ENCODE measurements around the gene NFYC. TPM values are rescaled to one million over a fixed set of nuclear protein-coding genes. Genes with fewer than 3 reads are reported as not detected.
A peak's percentile ranks its signal among the peaks of the same experiment; 100 is the strongest.

Gene NFYC
- total RNA-seq, 1 experiment from 2014 or later: 83.0 TPM

DNA sequence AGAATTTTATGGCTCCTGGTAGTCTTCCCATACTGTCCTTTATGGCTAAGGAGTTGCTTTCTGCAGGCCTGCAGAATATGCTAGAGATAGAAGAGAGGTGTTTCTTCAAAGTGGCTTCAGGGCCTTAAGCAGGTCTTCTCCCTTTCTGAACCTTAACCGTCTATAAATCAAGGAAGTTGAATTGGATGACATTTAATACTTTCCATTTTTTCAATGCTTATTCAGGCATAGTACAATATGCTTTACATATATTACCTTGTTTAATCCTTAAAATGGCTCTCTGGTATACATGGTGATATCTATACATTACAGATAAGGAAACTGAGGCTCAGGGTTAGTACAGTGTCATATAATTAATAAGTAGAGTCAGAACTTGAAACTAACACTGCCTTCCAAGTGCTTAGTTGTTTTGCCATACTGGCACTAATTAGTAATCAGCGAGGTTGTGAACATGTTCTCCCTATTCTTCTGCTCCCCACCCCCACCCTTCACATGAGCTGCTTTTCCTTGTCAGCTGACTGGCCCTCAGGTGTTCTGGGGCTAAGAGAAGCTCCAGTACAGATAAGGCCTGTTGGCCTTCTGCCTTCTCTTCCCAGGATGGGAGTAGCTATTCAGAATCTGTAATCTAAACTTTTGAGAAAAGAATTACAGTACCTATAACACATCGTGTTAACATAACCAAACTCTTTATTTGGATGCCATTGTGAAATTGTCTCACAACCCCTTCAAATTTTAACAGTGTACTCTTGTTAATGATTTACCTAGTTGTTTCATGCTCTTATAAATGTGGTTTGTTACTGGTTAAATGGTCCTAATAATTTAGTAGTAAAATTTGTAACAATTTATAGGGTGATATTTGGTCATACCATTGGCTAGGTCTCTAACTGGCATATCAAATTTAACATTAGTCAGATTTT, 13.6 kb downstream of the NFYC start:
- intact Hi-C loops (cut with micrococcal nuclease; ENCODE audit: unreplicated experiment): no loop called here
- CTCF ChIA-PET: interaction anchor here (0.7 kb wide), 1 partner anchor 69 kb away, joined by 4 read pairs; no protein-coding TSS in a partner anchor
- Histone ChIP-seq H3K4me3 (ENCODE audit: low read depth, low read length, poor library complexity, severe bottlenecking) (no peak overlapping the region), H3K27ac (ENCODE audit: low read depth, low read length, poor library complexity, severe bottlenecking) (no peak overlapping the region), H3K4me1 (ENCODE audit: insufficient read depth, low read length, poor library complexity, severe bottlenecking) (peaks cover 40% of the 10 kb centered on the region), H3K36me3 (ENCODE audit: insufficient read depth, low read length, poor library complexity, severe bottlenecking) (no peaks in the 10 kb centered on the region), H3K27me3 (replicated peaks; ENCODE audit: insufficient read depth, low read depth, low read length, poor library complexity) (no peaks in the 10 kb centered on the region), H3K9me3 (ENCODE audit: low read depth, low read length, poor library complexity, severe bottlenecking) (no peaks in the 10 kb centered on the region)
- TF ChIP-seq EZH2 (IDR thresholded peaks at IDR 0.05; ENCODE audit: borderline replicate concordance, low read depth, low read length, poor library complexity, severe bottlenecking): no peak
- TF ChIP-seq, protein P1, sequence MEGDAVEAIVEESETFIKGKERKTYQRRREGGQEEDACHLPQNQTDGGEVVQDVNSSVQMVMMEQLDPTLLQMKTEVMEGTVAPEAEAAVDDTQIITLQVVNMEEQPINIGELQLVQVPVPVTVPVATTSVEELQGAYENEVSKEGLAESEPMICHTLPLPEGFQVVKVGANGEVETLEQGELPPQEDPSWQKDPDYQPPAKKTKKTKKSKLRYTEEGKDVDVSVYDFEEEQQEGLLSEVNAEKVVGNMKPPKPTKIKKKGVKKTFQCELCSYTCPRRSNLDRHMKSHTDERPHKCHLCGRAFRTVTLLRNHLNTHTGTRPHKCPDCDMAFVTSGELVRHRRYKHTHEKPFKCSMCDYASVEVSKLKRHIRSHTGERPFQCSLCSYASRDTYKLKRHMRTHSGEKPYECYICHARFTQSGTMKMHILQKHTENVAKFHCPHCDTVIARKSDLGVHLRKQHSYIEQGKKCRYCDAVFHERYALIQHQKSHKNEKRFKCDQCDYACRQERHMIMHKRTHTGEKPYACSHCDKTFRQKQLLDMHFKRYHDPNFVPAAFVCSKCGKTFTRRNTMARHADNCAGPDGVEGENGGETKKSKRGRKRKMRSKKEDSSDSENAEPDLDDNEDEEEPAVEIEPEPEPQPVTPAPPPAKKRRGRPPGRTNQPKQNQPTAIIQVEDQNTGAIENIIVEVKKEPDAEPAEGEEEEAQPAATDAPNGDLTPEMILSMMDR (conservative IDR thresholded peaks at IDR 0.05; ENCODE audit: low read depth, low read length): no peak
- POLR2A ChIA-PET (ENCODE audit: low non-redundant PET): interaction anchor here (0.7 kb wide), 1 partner anchor 42 kb away, joined by 5 read pairs; no protein-coding TSS in a partner anchor
- BruUV-seq (replicated peaks): no TSS peak
- no peak for DNase-seq (ENCODE audit: low spot score)

DNA sequence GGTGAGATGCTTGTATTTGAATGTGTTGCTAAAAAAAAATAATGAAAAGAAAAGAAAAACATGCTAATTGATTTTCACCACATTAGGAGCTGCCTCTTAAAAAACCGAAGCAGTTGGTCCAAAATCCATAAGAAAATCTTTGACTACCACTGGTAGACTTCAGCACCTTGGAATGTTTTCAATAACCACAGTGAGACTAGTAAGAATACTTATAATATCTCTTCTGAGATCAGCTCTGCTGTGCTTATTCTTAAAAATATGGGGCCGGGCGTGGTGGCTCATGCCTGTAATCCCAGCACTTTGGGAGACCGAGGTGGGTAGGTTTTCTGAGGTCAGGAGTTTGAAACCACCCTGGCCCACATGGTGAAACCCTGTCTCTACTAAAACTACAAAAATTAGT, 15.1 kb downstream of the NFYC start:
- Histone ChIP-seq H3K9me3 (ENCODE audit: low read depth, low read length, poor library complexity, severe bottlenecking) (no peaks in the 10 kb centered on the region), H3K27me3 (replicated peaks; ENCODE audit: insufficient read depth, low read depth, low read length, poor library complexity) (no peaks in the 10 kb centered on the region), H3K4me3 (ENCODE audit: low read depth, low read length, poor library complexity, severe bottlenecking) (no peak overlapping the region), H3K36me3 (ENCODE audit: insufficient read depth, low read length, poor library complexity, severe bottlenecking) (no peaks in the 10 kb centered on the region), H3K4me1 (ENCODE audit: insufficient read depth, low read length, poor library complexity, severe bottlenecking) (peaks cover 44% of the 10 kb centered on the region), H3K27ac (ENCODE audit: low read depth, low read length, poor library complexity, severe bottlenecking) (no peak overlapping the region)
- intact Hi-C loops (cut with micrococcal nuclease; ENCODE audit: unreplicated experiment): no loop called here
- POLR2A ChIA-PET (ENCODE audit: low non-redundant PET): no interaction called here
- TF ChIP-seq, protein P1 (conservative IDR thresholded peaks at IDR 0.05; ENCODE audit: low read depth, low read length): no peak
- TF ChIP-seq EZH2 (IDR thresholded peaks at IDR 0.05; ENCODE audit: borderline replicate concordance, low read depth, low read length, poor library complexity, severe bottlenecking): no peak
- no TSS peak for BruUV-seq (replicated peaks)
- DNase-seq (ENCODE audit: low spot score): no peak
- CTCF ChIA-PET: no interaction called here

DNA sequence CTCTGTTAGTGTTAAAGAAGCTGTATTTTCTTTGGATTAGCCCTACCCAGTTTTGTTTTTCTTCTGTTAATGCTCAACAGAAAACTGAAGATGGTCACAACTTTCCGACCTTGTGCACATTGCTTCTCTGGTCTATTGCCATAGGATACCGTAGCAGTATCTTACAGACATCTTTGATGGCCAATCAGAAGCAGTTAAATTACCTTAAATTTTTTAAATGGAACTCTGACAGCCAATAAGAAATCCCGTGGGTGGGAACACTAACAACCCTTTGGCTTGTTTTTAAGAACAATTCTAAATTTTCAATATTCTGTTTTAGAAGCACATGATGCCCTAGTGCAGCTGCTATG, 17.2 kb downstream of the NFYC start:
- peaks cover 40% of the 10 kb centered on the region for H3K4me1 ChIP-seq (ENCODE audit: insufficient read depth, low read length, poor library complexity, severe bottlenecking)
- BruUV-seq (replicated peaks): no TSS peak
- no peak for TF ChIP-seq EZH2 (IDR thresholded peaks at IDR 0.05; ENCODE audit: borderline replicate concordance, low read depth, low read length, poor library complexity, severe bottlenecking)
- TF ChIP-seq, protein P1 (conservative IDR thresholded peaks at IDR 0.05; ENCODE audit: low read depth, low read length): no peak
- peak; percentile 88 for DNase-seq (ENCODE audit: low spot score)
- H3K27ac ChIP-seq (ENCODE audit: low read depth, low read length, poor library complexity, severe bottlenecking): peak overlapping the region; percentile 74
- no peaks in the 10 kb centered on the region for H3K27me3 ChIP-seq (replicated peaks; ENCODE audit: insufficient read depth, low read depth, low read length, poor library complexity)
- intact Hi-C loops (cut with micrococcal nuclease; ENCODE audit: unreplicated experiment): no loop called here
- H3K9me3 ChIP-seq (ENCODE audit: low read depth, low read length, poor library complexity, severe bottlenecking): no peaks in the 10 kb centered on the region
- CTCF ChIA-PET: interaction anchor here (0.6 kb wide), 1 partner anchor 240 kb away, joined by 4 read pairs; no protein-coding TSS in a partner anchor
- H3K4me3 ChIP-seq (ENCODE audit: low read depth, low read length, poor library complexity, severe bottlenecking): peak overlapping the region; percentile 56
- H3K36me3 ChIP-seq (ENCODE audit: insufficient read depth, low read length, poor library complexity, severe bottlenecking): no peaks in the 10 kb centered on the region
- POLR2A ChIA-PET (ENCODE audit: low non-redundant PET): no interaction called here
